ENCODE measurements around the gene RTN4.

DNA sequence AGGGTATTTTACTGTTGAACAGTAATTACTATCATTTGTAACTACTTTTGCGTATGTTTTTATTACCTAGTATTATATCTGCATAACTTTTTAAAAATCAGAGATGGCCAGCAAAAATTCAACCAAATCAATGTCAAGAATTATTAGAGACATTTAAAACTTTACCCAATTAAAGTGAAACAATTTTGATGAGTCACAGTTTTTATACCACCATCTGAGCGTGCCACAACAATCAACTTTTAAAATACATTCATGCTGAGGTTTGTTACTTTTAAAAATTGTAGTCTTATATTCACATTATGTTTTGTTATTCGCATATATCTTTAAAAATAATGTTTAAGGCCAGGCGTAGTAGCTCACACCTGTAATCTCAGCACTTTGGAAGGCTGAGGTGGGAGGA is 114.9 kb downstream of the RTN4 start:
- TF ChIP-seq, protein P1, sequence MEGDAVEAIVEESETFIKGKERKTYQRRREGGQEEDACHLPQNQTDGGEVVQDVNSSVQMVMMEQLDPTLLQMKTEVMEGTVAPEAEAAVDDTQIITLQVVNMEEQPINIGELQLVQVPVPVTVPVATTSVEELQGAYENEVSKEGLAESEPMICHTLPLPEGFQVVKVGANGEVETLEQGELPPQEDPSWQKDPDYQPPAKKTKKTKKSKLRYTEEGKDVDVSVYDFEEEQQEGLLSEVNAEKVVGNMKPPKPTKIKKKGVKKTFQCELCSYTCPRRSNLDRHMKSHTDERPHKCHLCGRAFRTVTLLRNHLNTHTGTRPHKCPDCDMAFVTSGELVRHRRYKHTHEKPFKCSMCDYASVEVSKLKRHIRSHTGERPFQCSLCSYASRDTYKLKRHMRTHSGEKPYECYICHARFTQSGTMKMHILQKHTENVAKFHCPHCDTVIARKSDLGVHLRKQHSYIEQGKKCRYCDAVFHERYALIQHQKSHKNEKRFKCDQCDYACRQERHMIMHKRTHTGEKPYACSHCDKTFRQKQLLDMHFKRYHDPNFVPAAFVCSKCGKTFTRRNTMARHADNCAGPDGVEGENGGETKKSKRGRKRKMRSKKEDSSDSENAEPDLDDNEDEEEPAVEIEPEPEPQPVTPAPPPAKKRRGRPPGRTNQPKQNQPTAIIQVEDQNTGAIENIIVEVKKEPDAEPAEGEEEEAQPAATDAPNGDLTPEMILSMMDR (IDR thresholded peaks at IDR 0.05), result no peak
- no peak for TF ChIP-seq POLR2A (IDR thresholded peaks at IDR 0.05)
